Endothelial cell of umbilical vein (primary cell): ENCODE data around the gene KCNQ1OT1. TPM values are rescaled to one million over a fixed set of nuclear protein-coding genes. Genes with fewer than 3 reads are reported as not detected.

Source experiments
- BruUV-seq: library from RNA; stranded (reverse); fragments of 400-500 nt; replicated peaks from 2 replicates; lab custom pipeline; 2021; lab: Mats Ljungman, UMichigan
- CTCF ChIA-PET: fragments of 300-600, 350-600 bp; sonication (Branson Sonifier 250); formaldehyde crosslinking; loops from one replicate; lab custom pipeline; 2021; ENCODE audit warnings: antibody characterized with exemption, inconsistent platforms; lab: Charles Lee
- POLR2A ChIA-PET: fragments of 300-600, 350-600 bp; sonication (Branson Sonifier 250); formaldehyde crosslinking; loops from one replicate; lab custom pipeline; 2021; ENCODE audit warnings: antibody characterized with exemption, inconsistent platforms; lab: Charles Lee
- DNase-seq: peaks from one replicate; pipeline ENCODE4 v3.0.0-alpha.2; 2011; ENCODE audit warnings: low read depth, low spot score
- FAIRE-seq: peaks from 2 replicates; lab custom pipeline; 2011; peaks lifted over from hg19 to GRCh38; lab: Jason Lieb, UNC
- H2AFZ ChIP-seq: 2 replicates; pipeline ENCODE4 v1.6.0; 2012; ENCODE audit warnings: low read depth, low read length, control low read depth, inconsistent platforms
- H3K27ac ChIP-seq: 2 replicates; pipeline ENCODE4 v1.5.1; 2011; ENCODE audit warnings: low read depth, mild to moderate bottlenecking, control low read depth, low read length, moderate library complexity; ENCODE audit not compliant: insufficient read depth
- H3K27me3 ChIP-seq, 2 experiments: 2 replicates each; pipeline versions ENCODE4 v1.6.0 to v1.6.1; 2011; ENCODE audit warnings: low read length in 2 of 2, mixed read lengths in 1 of 2; ENCODE audit not compliant: control insufficient read depth in 2 of 2, insufficient read depth in 2 of 2
- H3K36me3 ChIP-seq, 2 experiments: 2 replicates in 1 of 2; 3 replicates in 1 of 2; pipeline ENCODE4 v1.5.1; 2011; ENCODE audit warnings: low read length in 2 of 2, mild to moderate bottlenecking in 1 of 2, moderate library complexity in 1 of 2; ENCODE audit not compliant: control insufficient read depth in 2 of 2, insufficient read depth in 2 of 2; ENCODE audit errors: extremely low read depth in 1 of 2
- H3K4me1 ChIP-seq: 3 replicates; pipeline ENCODE4 v1.5.1; 2011; ENCODE audit warnings: mild to moderate bottlenecking, low read length; ENCODE audit not compliant: control insufficient read depth, insufficient read depth; ENCODE audit errors: extremely low read depth
- H3K4me2 ChIP-seq: 2 replicates; pipeline ENCODE4 v1.6.1; 2011; ENCODE audit warnings: low read length, control low read depth, mixed read lengths; ENCODE audit not compliant: insufficient read depth
- H3K4me3 ChIP-seq, 3 experiments: fragments of 200-600 bp in 1 of 3; sonication (generic), shearing (Covaris generic) in 1 of 3; replicated peaks in 1 of 3; 2 replicates each; pipeline ENCODE4 v1.5.1; 2011 to 2016; ENCODE audit warnings: control low read depth in 3 of 3, low read length in 3 of 3, mild to moderate bottlenecking in 2 of 3, inconsistent platforms in 1 of 3, low read depth in 1 of 3, moderate library complexity in 1 of 3; ENCODE audit not compliant: insufficient read depth in 1 of 3
- H3K79me2 ChIP-seq: 2 replicates; pipeline ENCODE4 v1.6.0; 2012; ENCODE audit warnings: low read length, inconsistent platforms; ENCODE audit not compliant: control insufficient read depth, insufficient read depth
- H3K9ac ChIP-seq: replicated peaks from 2 replicates; pipeline ENCODE3; 2011; ENCODE audit warnings: low read length, control low read depth; ENCODE audit not compliant: insufficient read depth; ENCODE audit errors: extremely low read depth
- H3K9me1 ChIP-seq: replicated peaks from 3 replicates; pipeline ENCODE4 v1.6.0; 2011; ENCODE audit warnings: mild to moderate bottlenecking, low read length; ENCODE audit not compliant: control insufficient read depth, insufficient read depth; ENCODE audit errors: extremely low read depth
- H3K9me3 ChIP-seq: replicated peaks from 2 replicates; pipeline ENCODE4 v1.5.1; 2012; ENCODE audit warnings: low read length, inconsistent platforms; ENCODE audit not compliant: control insufficient read depth, insufficient read depth
- H4K20me1 ChIP-seq: replicated peaks from 2 replicates; pipeline ENCODE3; 2011; ENCODE audit warnings: mild to moderate bottlenecking, low read length; ENCODE audit not compliant: control insufficient read depth, insufficient read depth; ENCODE audit errors: extremely low read depth
- EZH2 ChIP-seq: IDR thresholded peaks from 2 replicates; pipeline ENCODE4 v1.6.1; 2012; ENCODE audit warnings: borderline replicate concordance, low read depth, mild to moderate bottlenecking, moderate library complexity, low read length, inconsistent platforms; ENCODE audit not compliant: severe bottlenecking
- FOS ChIP-seq: IDR thresholded peaks from 2 replicates; pipeline ENCODE4 v1.6.1; 2011; ENCODE audit warnings: mild to moderate bottlenecking, low read length, moderate library complexity, borderline replicate concordance; ENCODE audit not compliant: insufficient read depth
- GATA2 ChIP-seq: IDR thresholded peaks from 2 replicates; pipeline ENCODE4 v1.7.0; 2011; ENCODE audit warnings: low read depth, mild to moderate bottlenecking, moderate library complexity, mixed read lengths, low read length; ENCODE audit not compliant: insufficient read length, insufficient read depth
- JUN ChIP-seq: IDR thresholded peaks from 2 replicates; pipeline ENCODE4 v1.6.1; 2011; ENCODE audit warnings: borderline replicate concordance, low read depth; ENCODE audit not compliant: insufficient read length, insufficient read depth
- MYC ChIP-seq: IDR thresholded peaks from one replicate; pipeline ENCODE4 v1.6.1; 2011; ENCODE audit warnings: mild to moderate bottlenecking, low read depth, low read length
- POLR2A ChIP-seq: IDR thresholded peaks from 2 replicates; pipeline ENCODE4 v1.6.1; 2012; ENCODE audit warnings: low read depth, mild to moderate bottlenecking, control low read depth, low read length
- POLR2AphosphoS5 ChIP-seq: IDR thresholded peaks from 2 replicates; pipeline ENCODE4 v1.6.1; 2012; ENCODE audit warnings: low read depth, mild to moderate bottlenecking, control low read depth, low read length, moderate library complexity; ENCODE audit not compliant: insufficient read depth
- dilution Hi-C: fragments of 300-500 bp; cut with MboI; formaldehyde crosslinking; loops from one replicate; pipeline ENCODE4 v1.15.0; 2019; ENCODE audit warnings: low sequenced_read_pairs; ENCODE audit not compliant: extremely low pct_ligation_motif_present
- intact Hi-C: fragments of 100-400 bp; cut with micrococcal nuclease; formaldehyde crosslinking; loops from one replicate; pipeline ENCODE4 v1.10.0; 2022
- polyA plus RNA-seq, 4 experiments: library from polyadenylated mRNA; depleted of rRNA in 3 of 4; stranded (reverse) in 3 of 4; unstranded in 1 of 4; fragments of >200 nt; gene quantifications; 2 replicates each; pipeline versions ENCODE4 v1.2.1 to v1.2.3, GENCODE V29; 2011 to 2012; ENCODE audit warnings: missing spikeins in 1 of 4
- total RNA-seq: library from RNA; stranded (reverse); gene quantifications from 2 replicates; pipeline ENCODE4 v1.2.3, GENCODE V29; 2021
- TF ChIP-seq, protein P1 (sequence below), 2 donors: IDR thresholded peaks; 1 replicate in 1 of 2; 2 replicates in 1 of 2; pipeline ENCODE4 v1.5.1; 2011; ENCODE audit warnings: low read length in 2 of 2, mild to moderate bottlenecking in 2 of 2, moderate library complexity in 2 of 2, control low read depth in 1 of 2, inconsistent platforms in 1 of 2, low read depth in 1 of 2; ENCODE audit not compliant: insufficient read depth in 1 of 2; ENCODE audit errors: extremely low read depth in 1 of 2
- TF ChIP-seq, protein P2 (sequence below): IDR thresholded peaks from 2 replicates; pipeline ENCODE4 v1.6.1; 2011; ENCODE audit not compliant: insufficient read depth, insufficient read length

Gene KCNQ1OT1
- total and polyA plus RNA-seq, 2 donors (not counting 3 experiments of a cell fraction or from before 2014, with no cell fraction given): 0.11 to 1.8 TPM

- no peak overlapping the region for H2AFZ ChIP-seq
- no peak overlapping the region for H3K27ac ChIP-seq
- H3K79me2 ChIP-seq: no peaks in the 10 kb centered on the region
- H4K20me1 ChIP-seq: no peaks in the 10 kb centered on the region
- POLR2A ChIA-PET: no interaction called here
- DNase-seq: no peak
- no peaks in the 10 kb centered on the region for H3K36me3 ChIP-seq
- no peak overlapping the region for H3K4me2 ChIP-seq
- no peak overlapping the region for H3K9ac ChIP-seq
- intact Hi-C loops: no loop called here
- CTCF ChIA-PET: no interaction called here
- no peak for FAIRE-seq
- H3K4me1 ChIP-seq: no peaks in the 10 kb centered on the region
- TF ChIP-seq MYC (no peak), POLR2A (no peak), FOS (no peak), GATA2 (no peak), JUN (no peak), EZH2 (no peak), POLR2AphosphoS5 (no peak)
- TF ChIP-seq, protein P1, sequence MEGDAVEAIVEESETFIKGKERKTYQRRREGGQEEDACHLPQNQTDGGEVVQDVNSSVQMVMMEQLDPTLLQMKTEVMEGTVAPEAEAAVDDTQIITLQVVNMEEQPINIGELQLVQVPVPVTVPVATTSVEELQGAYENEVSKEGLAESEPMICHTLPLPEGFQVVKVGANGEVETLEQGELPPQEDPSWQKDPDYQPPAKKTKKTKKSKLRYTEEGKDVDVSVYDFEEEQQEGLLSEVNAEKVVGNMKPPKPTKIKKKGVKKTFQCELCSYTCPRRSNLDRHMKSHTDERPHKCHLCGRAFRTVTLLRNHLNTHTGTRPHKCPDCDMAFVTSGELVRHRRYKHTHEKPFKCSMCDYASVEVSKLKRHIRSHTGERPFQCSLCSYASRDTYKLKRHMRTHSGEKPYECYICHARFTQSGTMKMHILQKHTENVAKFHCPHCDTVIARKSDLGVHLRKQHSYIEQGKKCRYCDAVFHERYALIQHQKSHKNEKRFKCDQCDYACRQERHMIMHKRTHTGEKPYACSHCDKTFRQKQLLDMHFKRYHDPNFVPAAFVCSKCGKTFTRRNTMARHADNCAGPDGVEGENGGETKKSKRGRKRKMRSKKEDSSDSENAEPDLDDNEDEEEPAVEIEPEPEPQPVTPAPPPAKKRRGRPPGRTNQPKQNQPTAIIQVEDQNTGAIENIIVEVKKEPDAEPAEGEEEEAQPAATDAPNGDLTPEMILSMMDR (IDR thresholded peaks at IDR 0.05; ENCODE audit: extremely low read depth in 1 of 2, insufficient read depth in 1 of 2, low read depth in 1 of 2, low read length in 2 of 2): no peak
- TF ChIP-seq, protein P2, sequence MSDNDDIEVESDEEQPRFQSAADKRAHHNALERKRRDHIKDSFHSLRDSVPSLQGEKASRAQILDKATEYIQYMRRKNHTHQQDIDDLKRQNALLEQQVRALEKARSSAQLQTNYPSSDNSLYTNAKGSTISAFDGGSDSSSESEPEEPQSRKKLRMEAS: no peak
- H3K4me3 ChIP-seq: no peak overlapping the region
- no TSS peak for BruUV-seq
- dilution Hi-C loops: no loop called here
- no peaks in the 10 kb centered on the region for H3K9me3 ChIP-seq
- no peaks in the 10 kb centered on the region for H3K9me1 ChIP-seq
- no peaks in the 10 kb centered on the region for H3K27me3 ChIP-seq
Observed at GRCh38 chr11:2667940-2668339, 31.9 kb downstream of the KCNQ1OT1 start.
